Transverse colon (tissue), 4 donors: ENCODE data around the gene HRH2. TPM values are rescaled to one million over a fixed set of nuclear protein-coding genes. Genes with fewer than 3 reads are reported as not detected.

Source experiments
- DNase-seq: peaks from one replicate; pipeline ENCODE4 v3.0.0-alpha.2; 2019
- H3K27ac ChIP-seq, 4 donors: fragments of 200-600 bp; sonication (generic); 2 replicates each; pipeline ENCODE4 v1.5.1; 2016 to 2018; ENCODE audit warnings: inconsistent platforms in 4 of 4
- H3K27me3 ChIP-seq: fragments of 200-600 bp; sonication (generic); 2 replicates; pipeline ENCODE4 v1.5.1; 2017; ENCODE audit warnings: inconsistent platforms
- H3K36me3 ChIP-seq, 4 donors: fragments of 200-600 bp; sonication (generic); 2 replicates each; pipeline ENCODE4 v1.5.1; 2017 to 2019; ENCODE audit warnings: inconsistent platforms in 4 of 4
- H3K4me1 ChIP-seq, 4 donors: fragments of 200-600 bp; sonication (generic); 2 replicates each; pipeline ENCODE4 v1.5.1; 2017 to 2020; ENCODE audit warnings: inconsistent platforms in 4 of 4
- H3K4me3 ChIP-seq, 4 donors: fragments of 200-600 bp; sonication (generic); 1 replicate in 1 of 4; 2 replicates in 3 of 4; pipeline versions ENCODE4 v1.5.1 to v1.6.1; 2017 to 2019; ENCODE audit warnings: inconsistent platforms in 4 of 4
- H3K9me3 ChIP-seq, 2 donors: fragments of 200-600 bp; sonication (generic); 2 replicates each; pipeline ENCODE4 v1.5.1; 2017 to 2019; ENCODE audit warnings: inconsistent platforms in 2 of 2
- EP300 ChIP-seq: sonication (generic); formaldehyde crosslinking; IDR thresholded peaks from one replicate; pipeline ENCODE4 v1.6.1; 2017; ENCODE audit warnings: antibody characterized with exemption, low read depth
- POLR2A ChIP-seq: fragments of 450-650 bp; IDR thresholded peaks from one replicate; pipeline ENCODE4 v1.6.1; 2016; ENCODE audit warnings: antibody characterized with exemption, mild to moderate bottlenecking, moderate library complexity
- POLR2AphosphoS5 ChIP-seq, 3 donors: sonication (generic); formaldehyde crosslinking; IDR thresholded peaks; one replicate each; pipeline ENCODE4 v1.6.1; 2016; ENCODE audit warnings: antibody characterized with exemption in 3 of 3
- WGBS, 2 donors: methylation state at CpG; one replicate each; pipeline ENCODE4 v1.1.5; 2018; ENCODE audit warnings: low coverage in 1 of 2; 5-methylcytosine and 5-hydroxymethylcytosine counted together
- in situ Hi-C, 4 donors: fragments of 200-750 bp; cut with MboI; loops; one replicate each; pipeline versions ENCODE4 v1.15.0 to v1.15.1; 2017; ENCODE audit warnings: low sequenced_read_pairs in 3 of 4, low pct_ligation_motif_present in 1 of 4, low pct_unique_long_range_greater_than_20kb in 1 of 4
- intact Hi-C: fragments of 100-400 bp; cut with DNase I; formaldehyde crosslinking; loops from one replicate; pipeline ENCODE4 v1.15.1; 2023; ENCODE audit warnings: low total_unique reads
- total RNA-seq, 4 donors: library from RNA; depleted of rRNA; stranded (reverse); fragments of >200 nt; gene quantifications; one replicate each; pipeline ENCODE4 v1.1.0, GENCODE V29; 2016
- TF ChIP-seq, protein P1 (sequence below), 5 experiments: fragments of 200-600 bp in 3 of 5; fragments of 450-650 bp in 2 of 5; sonication (generic) in 3 of 5; IDR thresholded peaks; 1 replicate in 2 of 5; 2 replicates in 3 of 5; pipeline ENCODE4 v1.5.1; 2016 to 2017; ENCODE audit warnings: antibody characterized with exemption in 5 of 5, inconsistent platforms in 3 of 5, mild to moderate bottlenecking in 2 of 5, moderate library complexity in 1 of 5

The HRH2 gene
- total RNA-seq, 4 donors from 2014 or later: 0.20 to 1.5 (median 0.74) TPM

GRCh38 chr5:175692996-175693710 lies 35.3 kb downstream of the HRH2 start:
- no peak for TF ChIP-seq EP300
- TF ChIP-seq POLR2A: no peak
- Histone ChIP-seq H3K36me3 (no peaks in the 10 kb centered on the region), H3K4me3 (no peak overlapping the region), H3K9me3 (no peaks in the 10 kb centered on the region), H3K27ac (peak overlapping the region in 2 of 4 donors; percentile 21 to 35), H3K4me1 (no peaks in the 10 kb centered on the region), H3K27me3 (no peaks in the 10 kb centered on the region)
- in situ Hi-C loops (no loop called here), intact Hi-C loops (no loop called here)
- DNase-seq: peak; percentile 34
- WGBS, 2 donors: 69% methylated on average over 12 of the region's 12 CpGs; no CpG with 5 or more reads in 1 of the 2 donors

DNA sequence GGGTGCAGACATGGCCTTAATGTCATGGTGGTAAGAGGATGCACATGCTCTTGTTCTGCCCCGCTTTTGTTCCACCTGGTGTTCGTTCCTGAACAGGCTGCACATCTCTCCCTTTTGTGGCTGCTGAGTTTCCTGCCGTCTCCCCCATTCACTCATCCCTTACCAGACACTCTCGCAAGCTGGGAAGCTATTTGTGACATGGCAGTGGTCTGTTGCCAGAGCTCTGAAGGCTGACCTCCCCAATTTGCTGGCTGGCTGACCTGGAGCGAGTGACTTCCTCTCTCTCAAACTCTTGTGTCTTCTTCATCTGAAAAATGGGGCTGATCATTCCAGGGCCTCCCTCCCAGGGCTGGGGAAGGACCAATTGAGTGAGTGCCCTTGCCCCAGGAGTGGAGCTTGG lies 35.9 kb downstream of the HRH2 start:
- Histone ChIP-seq H3K4me3 (no peak overlapping the region), H3K9me3 (no peaks in the 10 kb centered on the region), H3K27ac (peak overlapping the region in 2 of 4 donors; percentile 3 to 22), H3K27me3 (no peaks in the 10 kb centered on the region), H3K36me3 (no peaks in the 10 kb centered on the region), H3K4me1 (no peaks in the 10 kb centered on the region)
- in situ Hi-C loops: no loop called here
- TF ChIP-seq, protein P1, sequence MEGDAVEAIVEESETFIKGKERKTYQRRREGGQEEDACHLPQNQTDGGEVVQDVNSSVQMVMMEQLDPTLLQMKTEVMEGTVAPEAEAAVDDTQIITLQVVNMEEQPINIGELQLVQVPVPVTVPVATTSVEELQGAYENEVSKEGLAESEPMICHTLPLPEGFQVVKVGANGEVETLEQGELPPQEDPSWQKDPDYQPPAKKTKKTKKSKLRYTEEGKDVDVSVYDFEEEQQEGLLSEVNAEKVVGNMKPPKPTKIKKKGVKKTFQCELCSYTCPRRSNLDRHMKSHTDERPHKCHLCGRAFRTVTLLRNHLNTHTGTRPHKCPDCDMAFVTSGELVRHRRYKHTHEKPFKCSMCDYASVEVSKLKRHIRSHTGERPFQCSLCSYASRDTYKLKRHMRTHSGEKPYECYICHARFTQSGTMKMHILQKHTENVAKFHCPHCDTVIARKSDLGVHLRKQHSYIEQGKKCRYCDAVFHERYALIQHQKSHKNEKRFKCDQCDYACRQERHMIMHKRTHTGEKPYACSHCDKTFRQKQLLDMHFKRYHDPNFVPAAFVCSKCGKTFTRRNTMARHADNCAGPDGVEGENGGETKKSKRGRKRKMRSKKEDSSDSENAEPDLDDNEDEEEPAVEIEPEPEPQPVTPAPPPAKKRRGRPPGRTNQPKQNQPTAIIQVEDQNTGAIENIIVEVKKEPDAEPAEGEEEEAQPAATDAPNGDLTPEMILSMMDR (IDR thresholded peaks at IDR 0.05): no peak
- no peak for TF ChIP-seq POLR2A
- no peak for TF ChIP-seq EP300
- TF ChIP-seq POLR2AphosphoS5 (IDR thresholded peaks at IDR 0.05): no peak
- DNase-seq: no peak
- WGBS, 2 donors: 66% methylated on average over 5 of the region's 5 CpGs; no CpG with 5 or more reads in 1 of the 2 donors
- intact Hi-C loops: no loop called here

- intact Hi-C loops: no loop called here
- Histone ChIP-seq H3K27me3 (no peaks in the 10 kb centered on the region), H3K4me1 (no peaks in the 10 kb centered on the region), H3K9me3 (no peaks in the 10 kb centered on the region), H3K36me3 (no peaks in the 10 kb centered on the region), H3K4me3 (no peak overlapping the region), H3K27ac (peak overlapping the region in 2 of 4 donors; percentile 8 to 53)
- in situ Hi-C loops: no loop called here
- no peak for TF ChIP-seq EP300
- no peak for TF ChIP-seq POLR2AphosphoS5 (IDR thresholded peaks at IDR 0.05)
- TF ChIP-seq POLR2A: no peak
- TF ChIP-seq, protein P1 (IDR thresholded peaks at IDR 0.05): no peak
- no peak for DNase-seq
- WGBS, 2 donors: 65 to 87% methylated on average over 3 to 13 of the region's 13 CpGs
Observed at GRCh38 chr5:175694371-175695160, 36.7 kb downstream of the HRH2 start.

GRCh38 chr5:175695161-175696126 lies 37.6 kb downstream of the HRH2 start:
- Histone ChIP-seq H3K9me3 (no peaks in the 10 kb centered on the region), H3K4me1 (no peaks in the 10 kb centered on the region), H3K4me3 (no peak overlapping the region), H3K27ac (peak overlapping the region in 3 of 4 donors; percentile 8 to 53 (median 44)), H3K36me3 (no peaks in the 10 kb centered on the region), H3K27me3 (no peaks in the 10 kb centered on the region)
- intact Hi-C loops (no loop called here), in situ Hi-C loops (no loop called here)
- peak; percentile 14 for TF ChIP-seq POLR2A
- TF ChIP-seq, protein P1 (IDR thresholded peaks at IDR 0.05): no peak
- no peak for DNase-seq
- 78 to 83% methylated on average over 7 to 19 of the region's 19 CpGs for WGBS, 2 donors
